Hepatocyte (in vitro differentiated cells): ENCODE data around the gene BARHL1.

Experiments used
- EZH2phosphoT487 ChIP-seq: fragments of 200-600 bp; sonication (generic); IDR thresholded peaks from one replicate; pipeline ENCODE4 v1.6.1; 2018; ENCODE audit warnings: antibody characterized with exemption, mild to moderate bottlenecking, low read depth, moderate library complexity; ENCODE audit not compliant: unreplicated experiment, severe bottlenecking
- TF ChIP-seq, protein P1 (sequence below): fragments of 200-600 bp; sonication (generic); IDR thresholded peaks from 2 replicates; pipeline ENCODE4 v1.5.1; 2016; ENCODE audit warnings: antibody characterized with exemption, mild to moderate bottlenecking; ENCODE audit not compliant: poor library complexity

DNA sequence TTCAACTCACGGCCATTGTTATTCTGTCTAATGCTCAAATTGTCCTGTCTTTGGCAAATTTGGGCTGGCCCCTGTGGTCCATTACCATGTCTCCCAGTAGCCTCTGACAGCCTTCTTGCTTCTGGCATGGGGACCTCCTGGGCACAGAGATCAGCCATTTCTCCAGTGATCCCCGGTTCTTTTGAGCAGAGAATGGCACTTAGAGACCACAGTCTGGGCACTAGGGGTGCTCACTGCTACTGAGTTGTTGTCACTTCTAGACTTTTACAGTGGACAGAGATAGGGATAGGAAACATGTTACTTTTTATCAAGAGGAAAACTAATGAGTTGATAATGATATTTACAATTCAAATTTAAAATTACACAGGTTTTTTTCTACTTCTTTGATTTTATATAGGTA lies 47.6 kb upstream of the BARHL1 start:
- TF ChIP-seq, protein P1, sequence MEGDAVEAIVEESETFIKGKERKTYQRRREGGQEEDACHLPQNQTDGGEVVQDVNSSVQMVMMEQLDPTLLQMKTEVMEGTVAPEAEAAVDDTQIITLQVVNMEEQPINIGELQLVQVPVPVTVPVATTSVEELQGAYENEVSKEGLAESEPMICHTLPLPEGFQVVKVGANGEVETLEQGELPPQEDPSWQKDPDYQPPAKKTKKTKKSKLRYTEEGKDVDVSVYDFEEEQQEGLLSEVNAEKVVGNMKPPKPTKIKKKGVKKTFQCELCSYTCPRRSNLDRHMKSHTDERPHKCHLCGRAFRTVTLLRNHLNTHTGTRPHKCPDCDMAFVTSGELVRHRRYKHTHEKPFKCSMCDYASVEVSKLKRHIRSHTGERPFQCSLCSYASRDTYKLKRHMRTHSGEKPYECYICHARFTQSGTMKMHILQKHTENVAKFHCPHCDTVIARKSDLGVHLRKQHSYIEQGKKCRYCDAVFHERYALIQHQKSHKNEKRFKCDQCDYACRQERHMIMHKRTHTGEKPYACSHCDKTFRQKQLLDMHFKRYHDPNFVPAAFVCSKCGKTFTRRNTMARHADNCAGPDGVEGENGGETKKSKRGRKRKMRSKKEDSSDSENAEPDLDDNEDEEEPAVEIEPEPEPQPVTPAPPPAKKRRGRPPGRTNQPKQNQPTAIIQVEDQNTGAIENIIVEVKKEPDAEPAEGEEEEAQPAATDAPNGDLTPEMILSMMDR = no peak
- TF ChIP-seq EZH2phosphoT487 = no peak
